HG02571 (cell line): ENCODE measurements around the gene FNBP1L.
A peak's percentile ranks its signal among the peaks of the same experiment; 100 is the strongest.
"Not testable (repeated sequence)": the region's sequence is repeated elsewhere in the genome, so short reads cannot be mapped to it uniquely, and the experiment has no call there.

ENCODE experiments used
- ATAC-seq: cut with Tn5 transposase; IDR thresholded peaks from one replicate; pipeline ENCODE4 v1.9.1; 2021; ENCODE audit warnings: mild to moderate bottlenecking, moderate library complexity; ENCODE audit not compliant: unreplicated experiment

The FNBP1L gene

GRCh38 chr1:93588206-93588605, 140.3 kb downstream of the FNBP1L start:
- ATAC-seq: no peak

- no peak for ATAC-seq
Observed at GRCh38 chr1:93588955-93589354, 141.0 kb downstream of the FNBP1L start.

GRCh38 chr1:93591291-93591675, 143.4 kb downstream of the FNBP1L start:
- ATAC-seq: not testable (repeated sequence)

GRCh38 chr1:93591676-93592550, 144.0 kb downstream of the FNBP1L start:
- ATAC-seq: peak; percentile 51

GRCh38 chr1:93592551-93592949, 144.6 kb downstream of the FNBP1L start:
- ATAC-seq: no peak

DNA sequence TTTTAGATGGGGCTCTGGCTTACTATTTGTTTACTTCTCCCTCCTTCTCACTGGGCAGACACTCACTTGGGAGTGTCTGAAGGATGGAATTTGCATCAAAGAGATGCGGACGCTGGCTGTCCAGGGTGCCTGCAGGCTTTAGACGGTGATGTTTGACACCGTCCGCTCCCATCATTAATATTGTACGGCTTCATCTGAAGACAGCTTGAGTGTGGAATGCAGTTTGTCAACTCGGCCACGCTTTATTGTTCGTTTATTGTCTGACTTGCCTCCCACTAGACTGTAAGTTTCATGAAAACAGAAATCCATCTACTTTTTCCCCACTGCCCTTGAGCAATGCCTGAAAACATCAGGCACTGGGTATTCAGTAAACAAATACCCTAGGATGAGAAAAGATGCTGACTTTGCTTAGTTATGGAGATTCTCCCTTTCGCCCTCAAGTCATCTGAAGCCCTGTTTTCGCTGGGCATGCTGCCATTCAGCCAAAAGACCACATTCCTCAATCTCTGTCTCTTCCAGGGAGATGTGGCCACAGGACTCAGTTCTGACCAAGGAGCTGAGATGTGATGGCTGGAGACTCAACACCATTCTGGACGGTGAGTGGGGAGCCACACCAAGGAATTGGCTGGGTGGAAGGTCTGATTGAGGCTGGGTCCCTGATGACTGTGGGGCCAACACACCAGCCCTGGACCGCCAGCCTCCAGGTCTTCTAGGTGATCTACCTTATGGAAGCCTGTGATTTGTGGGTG, 146.1 kb downstream of the FNBP1L start:
- no peak for ATAC-seq

GRCh38 chr1:93594603-93594880, 146.6 kb downstream of the FNBP1L start:
- no peak for ATAC-seq

DNA sequence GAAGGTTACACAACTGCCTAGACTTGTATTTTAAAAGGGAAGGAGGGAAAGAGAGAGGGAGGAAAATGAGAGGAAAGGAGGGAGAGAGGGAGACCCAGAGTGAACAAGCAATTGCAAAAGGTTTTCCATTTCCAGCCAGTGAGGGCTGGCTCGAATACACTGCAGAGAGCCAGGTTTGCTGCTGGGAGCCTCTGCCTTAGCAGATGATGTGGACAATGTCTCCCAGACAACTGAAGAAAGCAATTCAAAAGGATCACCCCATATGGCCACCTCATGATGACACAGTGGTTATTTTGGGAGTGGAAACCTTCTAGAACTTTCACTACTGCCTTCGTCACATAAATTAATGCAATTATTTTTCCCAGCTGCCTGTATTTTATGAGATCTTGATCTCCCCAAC, 147.3 kb downstream of the FNBP1L start:
- ATAC-seq: no peak

GRCh38 chr1:93595743-93596142, 147.8 kb downstream of the FNBP1L start:
- ATAC-seq: no peak

- no peak for ATAC-seq
Observed at GRCh38 chr1:93596329-93597089, 148.6 kb downstream of the FNBP1L start.

DNA sequence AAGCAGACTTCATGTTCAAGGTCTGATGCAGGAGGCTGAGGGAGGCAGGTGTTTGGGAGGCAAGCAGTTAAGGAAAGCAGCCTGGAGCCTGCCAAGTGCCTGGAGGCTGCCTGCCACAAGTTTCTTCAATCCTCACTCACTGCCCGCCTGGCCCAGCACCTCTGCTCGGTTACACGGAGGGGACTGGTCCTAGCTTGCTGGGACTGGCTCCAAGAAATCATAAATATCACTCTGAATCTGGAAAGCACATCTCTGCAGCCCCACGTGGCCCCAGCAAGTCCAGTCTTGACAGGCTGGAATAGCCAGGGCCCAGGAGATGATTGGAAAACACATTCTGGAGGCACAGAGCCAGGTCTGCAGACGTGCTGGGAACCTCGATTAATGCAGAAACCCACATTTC, 149.8 kb downstream of the FNBP1L start:
- no peak for ATAC-seq

GRCh38 chr1:93598396-93598795, 150.5 kb downstream of the FNBP1L start:
- ATAC-seq: no peak

DNA sequence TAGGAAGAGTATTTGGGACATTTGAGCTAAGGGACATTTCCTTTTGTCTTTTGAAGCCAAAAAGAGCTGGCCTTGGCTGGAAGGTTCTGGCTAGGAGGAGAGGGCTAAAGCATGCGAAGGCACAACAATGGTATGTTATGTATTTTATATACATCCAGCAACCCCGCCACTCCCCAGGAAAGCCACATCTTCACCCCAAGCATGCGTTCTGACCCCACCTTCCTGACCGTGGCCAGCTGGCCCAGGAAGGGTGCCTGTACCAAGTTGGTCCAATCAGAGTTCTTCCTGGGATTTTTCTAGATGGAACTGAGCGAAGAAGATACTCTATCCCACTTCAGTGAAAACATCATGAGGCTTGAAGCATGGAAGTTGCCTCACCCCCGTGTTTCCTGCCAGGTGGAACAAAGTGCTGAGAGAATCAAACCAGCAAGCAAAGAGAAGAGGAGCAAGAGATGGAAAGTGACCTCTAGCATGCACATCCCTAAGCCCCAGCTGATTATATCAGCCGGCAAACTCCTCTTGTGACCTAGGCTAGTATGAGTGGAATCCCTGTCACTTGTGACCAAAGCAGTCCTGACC, 151.0 kb downstream of the FNBP1L start:
- ATAC-seq: no peak

- ATAC-seq: no peak
Observed at GRCh38 chr1:93599479-93599878, 151.6 kb downstream of the FNBP1L start.

GRCh38 chr1:93600663-93601062, 152.7 kb downstream of the FNBP1L start:
- ATAC-seq: no peak

DNA sequence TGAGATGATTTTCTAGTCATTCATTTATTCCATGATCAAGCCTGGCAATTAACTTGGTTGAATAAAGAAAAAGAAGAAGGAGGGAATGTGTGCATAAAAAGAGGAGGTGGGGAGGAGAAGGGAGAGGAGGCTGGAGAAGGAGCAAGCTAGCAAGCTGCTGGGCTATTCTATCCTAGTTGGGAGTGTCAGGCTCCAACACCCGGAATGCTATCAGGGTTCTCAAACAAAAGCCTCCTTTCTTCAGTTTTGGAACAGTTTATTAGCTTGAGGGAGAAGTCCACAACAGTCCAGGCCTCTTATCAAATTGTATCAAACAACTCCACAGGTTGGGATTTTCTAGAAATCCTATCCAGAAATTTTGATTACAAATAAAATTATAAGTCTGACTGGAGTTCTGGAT, 153.8 kb downstream of the FNBP1L start:
- ATAC-seq: no peak

GRCh38 chr1:93602101-93602500, 154.2 kb downstream of the FNBP1L start:
- no peak for ATAC-seq

- ATAC-seq: no peak
Observed at GRCh38 chr1:93603106-93603505, 155.2 kb downstream of the FNBP1L start.

DNA sequence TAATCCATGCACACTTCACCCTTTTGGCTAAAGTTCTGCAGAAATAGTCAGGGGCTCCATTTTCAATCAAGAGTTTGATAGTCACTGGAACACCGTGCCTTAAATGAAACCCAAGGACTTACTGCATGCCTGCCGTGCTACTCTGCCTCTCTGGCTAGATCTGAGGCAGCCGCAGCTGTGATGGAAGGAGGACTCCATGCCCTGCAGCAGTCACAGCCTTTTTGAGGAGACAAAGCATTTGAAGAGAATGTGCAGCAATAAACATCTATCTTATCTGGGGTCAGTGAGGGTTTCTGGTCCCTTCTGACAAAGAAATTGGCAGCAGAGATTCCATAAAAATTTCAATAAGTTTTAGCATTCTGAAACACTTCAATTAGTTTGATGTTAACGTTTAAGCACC, 155.7 kb downstream of the FNBP1L start:
- no peak for ATAC-seq
